Measurements from ENCODE around the gene FOXL3.

The FOXL3 gene

GRCh38 chr7:263483-264351, 26.3 kb upstream of the FOXL3 start:
- TF ChIP-seq CTCF (IDR thresholded peaks at IDR 0.05): peak; percentile 29; the same call in 1 of the 2 replicates

- TF ChIP-seq CTCF (IDR thresholded peaks at IDR 0.05): no peak
These were observed 25.3 kb upstream of the FOXL3 start for GRCh38 chr7:264541-265191.

GRCh38 chr7:265192-265997, 24.6 kb upstream of the FOXL3 start:
- TF ChIP-seq CTCF (IDR thresholded peaks at IDR 0.05): no peak

- no peak for TF ChIP-seq CTCF (IDR thresholded peaks at IDR 0.05)
These were observed 23.7 kb upstream of the FOXL3 start for GRCh38 chr7:265998-266850.

DNA sequence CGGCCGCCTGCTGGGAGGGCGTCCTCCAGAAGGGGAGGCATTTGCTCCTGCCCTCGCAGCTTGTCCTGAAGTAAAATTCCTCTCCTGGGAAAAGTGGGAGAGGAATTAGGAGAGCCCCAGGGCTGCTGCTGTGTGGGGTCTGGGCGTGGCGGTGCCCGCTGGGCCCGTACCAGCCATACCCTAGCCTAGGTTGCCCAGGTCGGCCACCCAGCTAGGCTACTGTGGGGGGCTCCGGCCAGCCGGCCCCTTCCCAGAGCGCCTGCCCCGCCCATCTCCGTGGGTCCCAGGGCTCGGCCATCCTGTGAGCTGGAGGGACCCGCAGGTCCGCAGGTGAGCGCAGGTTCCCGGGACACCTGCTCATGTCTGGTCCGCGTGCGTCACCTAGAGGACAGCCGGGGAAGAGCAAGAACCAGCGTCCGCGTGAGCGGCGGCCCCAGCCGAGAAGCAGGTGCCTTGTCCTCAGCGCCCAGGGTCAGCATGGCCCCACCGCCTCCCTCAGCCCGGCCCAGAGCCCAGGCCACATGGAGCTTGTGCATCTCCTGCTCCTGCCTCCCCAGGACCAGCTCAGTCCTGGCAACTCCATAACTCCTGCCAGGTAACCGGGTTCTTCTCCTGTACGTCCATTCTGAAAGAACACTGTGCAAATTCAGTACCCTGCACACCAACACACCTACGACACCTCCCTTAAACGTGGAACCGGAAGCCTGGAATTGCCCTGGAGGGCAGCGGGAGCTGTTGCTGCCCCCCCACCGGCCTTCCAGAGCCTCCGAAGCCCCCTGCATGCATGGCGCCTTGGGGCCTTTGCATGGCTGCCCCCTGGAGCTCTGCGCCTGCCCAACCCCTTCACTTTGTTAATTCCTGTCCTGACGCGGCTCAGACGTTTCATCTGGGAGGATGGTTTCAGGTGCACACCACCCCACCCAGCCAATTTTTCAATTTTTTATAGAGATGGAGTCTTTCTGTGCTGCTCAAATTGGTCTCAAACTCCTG, 22.8 kb upstream of the FOXL3 start:
- TF ChIP-seq CTCF (IDR thresholded peaks at IDR 0.05): peak; percentile 88

DNA sequence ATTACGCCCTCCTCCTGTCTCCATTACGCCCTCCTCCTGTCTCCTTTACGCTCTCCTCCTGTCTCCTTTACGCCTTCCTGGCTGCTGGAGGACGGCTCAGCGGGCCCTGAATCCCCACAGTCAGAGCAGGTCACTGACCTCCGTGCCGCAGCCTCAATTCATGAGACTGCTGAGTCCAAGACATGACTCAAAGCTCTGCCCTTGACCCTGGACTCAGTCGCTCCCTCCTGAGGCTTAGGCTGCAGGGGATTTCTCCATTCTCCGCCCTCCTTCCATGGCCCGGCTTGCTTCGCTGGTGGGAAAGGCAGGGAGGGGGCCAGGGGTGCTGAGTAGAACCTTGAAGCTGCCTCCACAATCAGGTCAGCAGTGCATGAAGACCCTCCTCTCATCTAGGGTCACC, 21.0 kb upstream of the FOXL3 start:
- no peak for TF ChIP-seq CTCF (IDR thresholded peaks at IDR 0.05)
